Upper lobe of left lung (tissue), 4 donors: ENCODE data around the gene SH3BP4.

Experiments used
- CTCF ChIP-seq, 6 experiments: fragments of 450-650 bp in 4 of 6; fragments of 200-600 bp in 2 of 6; sonication (generic) in 2 of 6; IDR thresholded peaks; one replicate each; pipeline ENCODE4 v1.5.1; 2016 to 2019; ENCODE audit warnings: antibody characterized with exemption in 6 of 6
- EP300 ChIP-seq, 4 donors: sonication (generic); formaldehyde crosslinking; IDR thresholded peaks; one replicate each; pipeline ENCODE4 v1.5.1; 2017; ENCODE audit warnings: antibody characterized with exemption in 4 of 4, control low read depth in 2 of 4
- POLR2A ChIP-seq, 4 donors: fragments of 450-650 bp; IDR thresholded peaks; one replicate each; pipeline ENCODE4 v1.5.1; 2016 to 2017; ENCODE audit warnings: antibody characterized with exemption in 4 of 4, mild to moderate bottlenecking in 2 of 4

- no peak for TF ChIP-seq CTCF (IDR thresholded peaks at IDR 0.05)
- TF ChIP-seq EP300 (IDR thresholded peaks at IDR 0.05), result no peak
- TF ChIP-seq POLR2A (IDR thresholded peaks at IDR 0.05), result no peak
Observed at GRCh38 chr2:235070063-235070706, 118.4 kb downstream of the SH3BP4 start.
